Dendritic cell treated with granulocyte-macrophage colony-stimulating factor and Interleukin-4, amounts not matched to agents 40 ng/mL and 50 ng/mL, for 4 days (primary cell): Measurements from ENCODE around the gene ELMO3.

Experiments
- H3K27ac Mint-ChIP-seq: one replicate; pipeline ENCODE4 v1.8.0; 2022; ENCODE audit warnings: mild to moderate bottlenecking, mixed read lengths
- H3K27me3 Mint-ChIP-seq: one replicate; pipeline ENCODE4 v1.8.0; 2022; ENCODE audit warnings: mild to moderate bottlenecking, mixed read lengths
- H3K36me3 Mint-ChIP-seq: one replicate; pipeline ENCODE4 v1.8.0; 2022; ENCODE audit warnings: low read depth, mixed read lengths
- H3K4me1 Mint-ChIP-seq: one replicate; pipeline ENCODE4 v1.8.0; 2022; ENCODE audit warnings: low read depth, mixed read lengths
- H3K4me3 Mint-ChIP-seq: one replicate; pipeline ENCODE4 v1.8.0; 2022; ENCODE audit warnings: mild to moderate bottlenecking, moderate library complexity, mixed read lengths
- H3K9me3 Mint-ChIP-seq: one replicate; pipeline ENCODE4 v1.8.0; 2022; ENCODE audit warnings: mixed read lengths
- intact Hi-C: fragments of 100-400 bp; cut with micrococcal nuclease; formaldehyde crosslinking; loops from one replicate; pipeline ENCODE4 v1.15.0; 2022

The ELMO3 gene

GRCh38 chr16:67246081-67246755 is 47.3 kb downstream of the ELMO3 start:
- peaks cover 72% of the 10 kb centered on the region for H3K4me1 Mint-ChIP-seq
- no peaks in the 10 kb centered on the region for H3K9me3 Mint-ChIP-seq
- peaks cover 33% of the 10 kb centered on the region for H3K27me3 Mint-ChIP-seq
- peak overlapping the region; percentile 88 for H3K27ac Mint-ChIP-seq
- H3K4me3 Mint-ChIP-seq, result peak overlapping the region; percentile 89
- intact Hi-C loops, result no loop called here
- H3K36me3 Mint-ChIP-seq, result peaks cover 10% of the 10 kb centered on the region

DNA sequence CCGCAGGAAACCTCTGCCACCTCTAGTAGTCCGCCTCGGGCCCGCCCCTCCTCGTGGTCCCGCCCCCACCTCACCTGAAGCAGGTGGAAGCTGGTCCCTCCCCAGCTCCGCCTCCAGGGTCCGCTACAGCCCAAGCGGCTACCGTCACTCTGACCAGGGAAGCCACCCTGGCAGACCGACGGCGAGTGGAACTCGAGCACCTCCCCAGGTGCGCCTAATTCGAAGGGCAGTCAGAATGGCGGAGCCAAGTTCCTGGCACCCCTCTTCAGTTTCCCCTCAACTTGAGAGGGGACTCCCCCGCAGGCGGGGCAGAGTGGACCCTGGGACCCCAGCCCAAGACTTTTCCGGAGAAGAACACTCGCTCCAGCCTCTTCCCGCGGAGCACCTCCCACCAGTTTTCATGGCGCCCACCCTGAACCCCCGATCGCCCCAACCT is 47.8 kb downstream of the ELMO3 start:
- Mint-ChIP-seq H3K36me3 (peaks cover 10% of the 10 kb centered on the region), H3K4me1 (peaks cover 67% of the 10 kb centered on the region), H3K27ac (peak overlapping the region; percentile 88), H3K27me3 (peaks cover 38% of the 10 kb centered on the region), H3K9me3 (no peaks in the 10 kb centered on the region), H3K4me3 (peak overlapping the region; percentile 89)
- intact Hi-C loops, result loop anchor here (1.0 kb wide), 1 partner anchor 20 kb away; no protein-coding TSS in a partner anchor

- peaks cover 10% of the 10 kb centered on the region for H3K36me3 Mint-ChIP-seq
- H3K4me3 Mint-ChIP-seq, result peak within 1 kb of the TSS; percentile 89
These were observed 48.5 kb downstream of the ELMO3 start, which contains the start of gene FHOD1 for GRCh38 chr16:67247192-67248072. Gene FHOD1, minus strand, starts transcription at chr16:67247481. Its CDS starts 71 bp downstream, at chr16:67247410.

GRCh38 chr16:67248073-67248400 is 49.1 kb downstream of the ELMO3 start:
- peaks cover 10% of the 10 kb centered on the region for H3K36me3 Mint-ChIP-seq
- H3K27me3 Mint-ChIP-seq, result peaks cover 38% of the 10 kb centered on the region
- intact Hi-C loops, result no loop called here
- H3K4me1 Mint-ChIP-seq, result peaks cover 55% of the 10 kb centered on the region
- H3K27ac Mint-ChIP-seq, result peak overlapping the region; percentile 88
- H3K9me3 Mint-ChIP-seq, result no peaks in the 10 kb centered on the region
- H3K4me3 Mint-ChIP-seq, result peak overlapping the region; percentile 89

More at GRCh38 chr16:67247192-67248072, 48.5 kb downstream of the ELMO3 start, which contains the start of gene FHOD1:
- Mint-ChIP-seq H3K27me3 (peaks cover 38% of the 10 kb centered on the region), H3K4me1 (peaks cover 60% of the 10 kb centered on the region), H3K27ac (peak within 1 kb of the TSS; percentile 88), H3K9me3 (no peaks in the 10 kb centered on the region)
- intact Hi-C loops, result loop anchor here (1.0 kb wide), 1 partner anchor 21 kb away; no protein-coding TSS in a partner anchor

GRCh38 chr16:67248401-67249177 is 49.7 kb downstream of the ELMO3 start, which contains the start of gene SLC9A5:
Gene SLC9A5, plus strand, starts transcription at chr16:67248979. Its CDS starts 36 bp downstream, at chr16:67249015.
- H3K36me3 Mint-ChIP-seq, result peaks cover 10% of the 10 kb centered on the region
- intact Hi-C loops, result no loop called here
- H3K9me3 Mint-ChIP-seq, result no peaks in the 10 kb centered on the region
- H3K4me1 Mint-ChIP-seq, result peaks cover 50% of the 10 kb centered on the region
- peak within 1 kb of the TSS; percentile 89 for H3K4me3 Mint-ChIP-seq
- peaks cover 38% of the 10 kb centered on the region for H3K27me3 Mint-ChIP-seq
- H3K27ac Mint-ChIP-seq, result peak within 1 kb of the TSS; percentile 88

DNA sequence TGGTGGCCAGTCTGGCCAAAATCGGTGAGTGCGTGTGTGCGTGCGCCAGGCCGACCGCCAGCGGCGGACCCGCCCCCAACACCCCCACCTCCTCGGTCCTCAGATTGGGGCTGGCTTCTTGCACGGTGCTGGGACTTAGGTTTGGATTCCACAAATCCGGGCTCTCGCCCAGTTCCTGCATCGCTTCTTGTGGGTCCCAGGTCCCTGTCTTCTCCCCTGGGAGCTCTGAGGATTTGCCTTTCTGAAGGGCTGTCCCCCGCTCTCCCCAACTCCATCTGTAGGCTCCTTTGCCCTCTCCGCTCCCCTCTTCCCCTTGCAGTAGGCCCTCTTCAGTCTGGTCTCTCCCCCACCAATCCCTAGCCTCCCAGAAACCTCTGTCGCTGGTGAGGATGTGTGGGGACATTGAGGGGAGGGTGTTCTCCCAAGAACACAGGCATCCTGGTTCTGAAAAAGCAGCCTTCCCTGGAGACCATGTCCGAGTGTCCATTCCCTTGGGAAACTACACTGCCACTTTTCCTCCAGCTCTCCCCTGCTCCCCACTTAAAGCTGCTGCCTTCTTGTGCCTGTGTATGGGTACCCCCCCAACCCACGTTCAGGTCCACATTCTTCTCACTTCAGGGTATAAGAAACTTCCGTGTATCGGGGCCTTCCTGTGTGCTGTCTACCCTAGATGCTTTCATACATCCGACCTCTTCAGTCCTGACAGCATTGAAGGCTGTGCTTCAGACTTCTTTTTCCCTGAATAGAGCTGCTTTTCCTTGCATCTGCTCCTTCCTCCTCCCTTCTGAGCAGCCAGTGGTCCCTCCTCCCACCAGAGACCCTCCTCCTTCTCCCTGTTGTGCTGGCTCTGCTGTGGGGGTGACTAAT is 50.5 kb downstream of the ELMO3 start:
- H3K9me3 Mint-ChIP-seq, result no peaks in the 10 kb centered on the region

DNA sequence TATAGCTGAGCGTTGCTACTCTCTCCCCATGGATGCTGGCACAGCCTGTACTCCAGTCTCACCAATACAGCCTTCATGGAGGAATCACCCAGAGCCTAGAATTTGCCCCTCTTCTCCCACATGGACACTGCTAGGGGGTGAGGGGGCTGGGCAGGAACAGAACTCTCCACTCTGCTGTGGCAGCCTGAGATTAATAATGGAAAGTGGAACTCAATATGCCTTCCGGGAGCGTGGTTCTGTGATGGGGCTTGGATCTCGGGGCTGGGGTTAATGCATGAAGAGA is 51.1 kb downstream of the ELMO3 start:
- H3K4me3 Mint-ChIP-seq, result no peak overlapping the region
- H3K27me3 Mint-ChIP-seq, result peaks cover 38% of the 10 kb centered on the region
- intact Hi-C loops, result no loop called here
- H3K9me3 Mint-ChIP-seq, result no peaks in the 10 kb centered on the region
- peaks cover 36% of the 10 kb centered on the region for H3K4me1 Mint-ChIP-seq
- H3K36me3 Mint-ChIP-seq, result peaks cover 10% of the 10 kb centered on the region
- no peak overlapping the region for H3K27ac Mint-ChIP-seq

More for the DNA sequence above, 50.5 kb downstream of the ELMO3 start:
- peaks cover 42% of the 10 kb centered on the region for H3K4me1 Mint-ChIP-seq
- H3K4me3 Mint-ChIP-seq, result peak overlapping the region; percentile 59
- no peak overlapping the region for H3K27ac Mint-ChIP-seq
- intact Hi-C loops, result no loop called here
- H3K27me3 Mint-ChIP-seq, result peaks cover 38% of the 10 kb centered on the region
- peaks cover 10% of the 10 kb centered on the region for H3K36me3 Mint-ChIP-seq

GRCh38 chr16:67252609-67253497 is 53.9 kb downstream of the ELMO3 start:
- H3K4me3 Mint-ChIP-seq, result no peak overlapping the region
- H3K9me3 Mint-ChIP-seq, result no peaks in the 10 kb centered on the region
- peaks cover 44% of the 10 kb centered on the region for H3K27me3 Mint-ChIP-seq
- H3K36me3 Mint-ChIP-seq, result no peaks in the 10 kb centered on the region
- H3K27ac Mint-ChIP-seq, result no peak overlapping the region
- peaks cover 25% of the 10 kb centered on the region for H3K4me1 Mint-ChIP-seq
- intact Hi-C loops, result no loop called here
